Globus pallidus (tissue), 1 donor: ENCODE results near the gene GOPC.
"Not testable (repeated sequence)": the region's sequence is repeated elsewhere in the genome, so short reads cannot be mapped to it uniquely, and the experiment has no call there.

Experiments
- DNase-seq: peaks from one replicate; pipeline ENCODE4 v3.0.0-alpha.2; 2015; ENCODE audit warnings: low spot score

The GOPC gene

DNA sequence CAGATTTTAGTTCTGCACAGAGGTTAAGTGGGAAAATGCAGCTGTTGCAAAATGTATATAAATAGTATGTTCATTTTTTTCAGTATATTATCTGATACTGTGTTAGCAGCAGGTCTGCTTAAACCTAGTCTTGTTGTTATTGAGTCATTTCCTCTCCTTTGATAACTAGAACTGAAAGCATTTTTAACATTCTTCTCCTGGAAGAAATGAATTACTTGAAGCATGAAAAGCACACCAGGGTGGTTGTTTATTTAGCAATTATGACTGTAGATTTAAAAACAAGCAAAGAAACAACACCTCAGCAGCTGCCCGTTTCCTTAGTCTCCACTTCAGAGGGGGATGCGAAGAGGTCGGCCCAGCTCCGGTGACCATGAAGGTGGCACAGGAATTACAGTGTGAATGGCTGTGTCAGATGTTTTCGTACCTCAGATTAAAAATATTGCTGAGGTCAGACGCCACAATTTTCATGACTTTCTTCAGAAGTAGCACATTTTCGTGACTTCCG, 53.5 kb downstream of the GOPC start:
- no peak for DNase-seq

DNA sequence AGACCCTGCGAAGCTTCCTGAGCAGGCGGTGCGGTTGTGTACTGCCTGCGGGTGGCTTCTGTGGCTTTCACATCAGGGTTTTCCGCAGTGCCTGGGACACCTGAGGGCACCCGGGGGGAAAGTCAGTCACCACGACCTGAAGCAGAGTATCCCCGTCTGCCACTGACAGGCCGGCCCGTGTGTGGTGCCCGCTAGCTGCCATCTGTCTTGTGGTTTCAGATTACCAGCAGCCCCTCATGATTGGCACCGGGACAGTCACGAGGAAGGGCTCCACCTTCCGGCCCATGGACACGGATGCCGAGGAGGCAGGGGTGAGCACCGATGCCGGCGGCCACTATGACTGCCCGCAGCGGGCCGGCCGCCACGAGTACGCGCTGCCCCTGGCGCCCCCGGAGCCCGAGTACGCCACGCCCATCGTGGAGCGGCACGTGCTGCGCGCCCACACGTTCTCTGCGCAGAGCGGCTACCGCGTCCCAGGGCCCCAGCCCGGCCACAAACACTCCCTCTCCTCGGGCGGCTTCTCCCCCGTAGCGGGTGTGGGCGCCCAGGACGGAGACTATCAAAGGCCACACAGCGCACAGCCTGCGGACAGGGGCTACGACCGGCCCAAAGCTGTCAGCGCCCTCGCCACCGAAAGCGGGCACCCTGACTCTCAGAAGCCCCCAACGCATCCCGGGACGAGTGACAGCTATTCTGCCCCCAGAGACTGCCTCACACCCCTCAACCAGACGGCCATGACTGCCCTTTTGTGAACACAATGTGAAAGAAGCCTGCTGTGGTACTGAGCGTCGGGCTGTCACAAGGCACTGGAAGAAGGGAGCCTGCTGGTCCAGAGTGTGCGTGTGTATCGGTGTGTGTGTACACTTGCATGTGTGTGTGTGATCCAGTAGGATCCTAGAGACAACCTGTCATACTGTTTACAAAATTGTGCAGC, 54.4 kb downstream of the GOPC start:
- DNase-seq, result peak; percentile 49

DNA sequence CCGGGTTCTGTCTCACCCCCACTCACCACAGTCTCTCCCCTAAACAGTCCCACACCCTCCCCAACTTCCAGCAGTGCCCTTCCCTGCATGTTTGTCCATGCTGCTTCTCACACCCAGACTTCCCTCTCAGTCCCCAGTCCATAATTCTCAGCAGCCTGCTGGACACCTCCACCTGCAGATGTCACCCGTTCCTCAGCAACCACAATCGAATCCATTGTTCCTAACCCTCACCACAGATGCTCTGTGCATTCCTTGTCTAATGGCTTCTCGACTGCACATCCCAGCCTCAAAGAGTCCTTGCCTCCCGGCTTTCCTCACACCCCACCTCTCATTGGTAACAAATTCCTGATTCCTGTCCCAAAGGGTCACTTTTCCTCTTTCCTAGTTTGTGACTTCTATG, 55.6 kb downstream of the GOPC start:
- DNase-seq, result no peak

DNA sequence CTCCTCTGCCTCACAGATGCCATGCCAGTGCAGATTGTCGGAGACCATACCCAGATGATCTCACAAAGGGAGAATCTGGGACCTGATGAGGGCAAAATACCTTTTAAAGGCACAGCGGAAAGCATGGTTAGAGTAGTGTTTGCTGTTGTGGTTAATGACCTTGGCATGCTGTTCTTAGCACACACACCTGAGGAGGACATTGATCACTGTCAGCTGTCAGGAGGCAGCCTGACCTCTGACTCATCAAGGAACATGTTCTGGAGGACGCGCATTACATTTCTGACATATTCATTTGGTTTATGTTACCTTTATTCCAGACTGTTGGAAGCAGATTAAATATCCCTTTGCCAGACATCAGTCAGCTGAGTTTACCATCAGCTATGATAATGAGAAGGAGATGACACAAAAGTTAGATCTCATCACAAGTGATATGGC, 57.1 kb downstream of the GOPC start:
- DNase-seq, result no peak

DNA sequence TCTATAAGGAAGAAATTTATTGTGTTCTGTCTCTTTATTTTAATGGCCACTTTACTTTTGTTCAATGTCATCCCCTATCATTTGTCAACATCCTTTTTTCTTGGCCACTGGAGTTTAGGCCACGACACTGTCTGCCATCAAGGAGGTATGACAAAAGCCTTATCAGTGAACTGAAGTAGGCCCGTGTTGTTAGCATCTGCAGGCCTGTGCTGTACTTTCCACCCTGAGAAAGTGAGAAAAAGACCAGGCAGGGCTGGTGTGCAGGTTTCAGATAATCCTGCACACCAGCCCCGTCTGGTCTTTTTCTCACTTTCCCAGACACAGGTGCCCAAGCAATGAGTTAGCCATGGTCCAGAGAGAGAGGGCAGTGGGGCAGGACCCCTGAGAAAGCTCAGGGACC, 57.6 kb downstream of the GOPC start:
- DNase-seq, result no peak

DNA sequence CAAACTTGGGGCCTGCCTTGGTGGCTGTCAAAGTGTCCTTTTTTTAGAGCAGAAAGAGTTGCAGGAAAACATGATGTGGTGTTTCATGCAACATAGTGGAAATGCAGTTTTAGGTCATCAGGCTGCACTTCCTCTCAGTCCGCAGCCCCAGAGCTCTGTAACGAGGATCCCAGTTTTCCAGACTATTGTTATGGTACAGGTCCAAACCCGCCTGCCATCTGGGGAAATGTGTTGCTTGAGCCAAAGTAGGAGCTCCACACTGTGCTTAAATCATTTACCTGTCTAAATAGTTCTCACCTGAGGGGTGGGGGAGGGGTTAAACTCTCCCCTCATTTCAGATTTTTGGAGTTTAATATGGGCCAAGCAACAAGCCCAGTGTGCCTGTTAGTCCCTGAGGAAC, 59.8 kb downstream of the GOPC start:
- DNase-seq, result no peak

DNA sequence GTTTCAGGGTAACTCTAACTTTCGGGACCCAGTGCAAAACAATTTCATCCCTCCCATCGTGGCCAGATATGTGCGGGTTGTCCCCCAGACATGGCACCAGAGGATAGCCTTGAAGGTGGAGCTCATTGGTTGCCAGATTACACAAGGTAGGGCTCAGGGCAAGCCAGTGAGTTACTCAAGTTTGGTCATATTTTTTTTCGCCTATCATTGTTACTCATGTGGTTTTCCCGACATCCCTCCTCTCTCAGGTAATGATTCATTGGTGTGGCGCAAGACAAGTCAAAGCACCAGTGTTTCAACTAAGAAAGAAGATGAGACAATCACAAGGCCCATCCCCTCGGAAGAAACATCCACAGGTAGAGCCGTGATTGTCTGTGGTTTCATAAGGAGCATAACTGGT, 61.6 kb downstream of the GOPC start:
- DNase-seq, result no peak

DNA sequence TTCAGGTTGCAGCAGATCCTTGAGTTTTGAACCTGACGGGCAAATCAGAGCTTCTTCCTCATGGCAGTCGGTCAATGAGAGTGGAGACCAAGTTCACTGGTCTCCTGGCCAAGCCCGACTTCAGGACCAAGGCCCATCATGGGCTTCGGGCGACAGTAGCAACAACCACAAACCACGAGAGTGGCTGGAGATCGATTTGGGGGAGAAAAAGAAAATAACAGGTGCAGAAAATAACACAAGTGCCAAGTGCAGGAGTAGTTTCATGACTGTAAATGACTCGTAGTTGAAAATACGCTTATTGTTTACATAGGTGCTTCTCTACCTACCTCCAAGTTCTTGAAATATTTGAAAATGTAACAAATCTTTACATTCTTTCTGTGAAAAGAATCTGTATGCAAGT, 63.7 kb downstream of the GOPC start:
- DNase-seq, result no peak

DNA sequence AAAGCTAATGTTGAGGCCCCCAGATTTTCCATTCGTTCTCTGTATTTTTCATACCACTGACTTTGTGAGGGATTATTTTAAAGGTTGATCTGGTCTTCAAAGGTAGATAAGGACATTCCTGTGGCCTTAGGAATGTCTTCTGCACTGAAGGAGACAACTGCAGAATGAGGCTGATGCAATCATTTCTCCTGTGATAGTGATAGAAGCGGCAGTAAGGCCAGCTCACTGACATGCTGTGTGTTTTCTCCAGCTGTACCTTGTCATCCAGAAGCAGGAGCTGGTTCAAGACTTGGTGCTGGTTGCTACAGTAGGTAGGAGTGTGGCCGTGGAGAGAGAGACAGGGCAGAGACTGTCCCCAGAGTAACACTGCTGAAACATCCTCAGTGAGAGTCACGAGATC, 66.0 kb downstream of the GOPC start:
- no peak for DNase-seq

DNA sequence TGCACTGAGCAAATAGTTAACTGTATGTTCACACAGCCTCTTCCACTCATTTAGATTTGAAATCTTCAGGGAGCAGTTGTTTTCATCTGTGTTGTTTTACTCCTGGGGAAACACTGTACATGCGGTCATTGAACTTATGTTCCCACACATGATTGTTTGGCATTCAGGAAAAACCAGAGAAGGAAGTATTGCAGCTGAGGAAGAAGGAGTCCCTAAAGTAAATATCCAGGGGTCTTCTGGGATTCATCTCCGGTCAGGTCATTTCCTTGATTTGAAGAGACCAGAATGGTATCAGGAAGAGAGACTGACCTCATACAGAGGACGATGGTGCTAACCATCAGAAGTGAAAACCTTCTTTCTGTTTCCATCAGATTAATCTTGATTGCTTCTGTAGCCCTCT, 67.3 kb downstream of the GOPC start:
- DNase-seq, result no peak

DNA sequence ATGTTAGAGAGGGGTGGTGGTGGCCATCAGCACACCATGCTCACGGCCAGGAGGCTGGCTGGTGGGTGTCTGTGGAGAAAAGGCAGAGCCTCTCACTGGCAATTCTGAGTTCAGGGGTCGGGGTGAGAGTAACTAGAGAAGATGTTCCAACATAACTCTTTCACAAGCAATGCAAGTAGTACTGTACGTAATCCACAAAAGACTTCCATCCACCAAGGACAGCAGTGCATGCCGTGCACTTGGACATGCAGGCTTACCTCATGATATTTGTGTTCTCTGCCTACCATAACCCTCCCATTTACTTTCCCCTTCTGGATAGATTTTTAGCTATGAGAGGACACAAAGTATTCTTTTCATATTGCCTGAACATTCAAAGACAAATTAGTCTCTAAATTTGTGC, 68.5 kb downstream of the GOPC start:
- no peak for DNase-seq

DNA sequence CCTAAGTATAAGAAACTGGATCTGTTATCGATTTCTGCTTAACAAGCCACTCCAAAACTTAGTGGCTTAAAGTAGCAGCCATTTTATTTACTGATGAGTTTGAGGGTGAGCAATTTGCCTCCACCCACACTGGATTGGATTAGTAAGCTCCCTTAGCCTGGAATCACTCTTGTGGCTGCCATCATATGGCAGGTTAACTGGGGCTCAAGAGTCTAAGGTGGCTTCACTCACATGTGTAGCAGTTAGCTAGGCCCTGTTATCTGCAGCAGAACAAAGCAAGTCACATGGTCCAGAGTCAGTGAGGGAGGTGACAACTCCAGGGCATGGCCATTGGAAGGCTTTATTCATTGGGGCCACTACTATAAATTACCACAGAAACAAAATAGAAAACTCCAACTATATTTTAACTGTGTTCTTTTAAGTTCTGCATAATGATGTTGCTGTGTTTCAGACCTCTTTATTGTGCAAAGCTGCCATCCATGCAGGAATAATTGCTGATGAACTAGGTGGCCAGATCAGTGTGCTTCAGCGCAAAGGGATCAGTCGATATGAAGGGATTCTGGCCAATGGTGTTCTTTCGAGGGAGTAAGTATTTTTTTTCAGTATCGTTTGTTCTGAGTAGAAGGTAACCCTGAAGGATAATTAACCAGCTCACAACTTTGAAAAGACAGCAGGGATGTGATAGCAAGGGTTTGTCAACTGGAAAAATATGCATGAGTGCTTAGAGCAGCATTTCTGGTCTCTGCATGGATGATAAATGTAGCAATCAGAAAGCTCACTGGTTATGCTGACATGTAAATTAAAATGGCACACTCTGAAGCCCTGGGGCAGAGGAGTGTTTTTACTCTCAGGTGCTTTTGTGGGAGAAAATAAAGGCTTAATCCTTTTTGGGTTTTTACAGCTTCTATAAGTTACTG, 70.2 kb downstream of the GOPC start:
- DNase-seq, result no peak

DNA sequence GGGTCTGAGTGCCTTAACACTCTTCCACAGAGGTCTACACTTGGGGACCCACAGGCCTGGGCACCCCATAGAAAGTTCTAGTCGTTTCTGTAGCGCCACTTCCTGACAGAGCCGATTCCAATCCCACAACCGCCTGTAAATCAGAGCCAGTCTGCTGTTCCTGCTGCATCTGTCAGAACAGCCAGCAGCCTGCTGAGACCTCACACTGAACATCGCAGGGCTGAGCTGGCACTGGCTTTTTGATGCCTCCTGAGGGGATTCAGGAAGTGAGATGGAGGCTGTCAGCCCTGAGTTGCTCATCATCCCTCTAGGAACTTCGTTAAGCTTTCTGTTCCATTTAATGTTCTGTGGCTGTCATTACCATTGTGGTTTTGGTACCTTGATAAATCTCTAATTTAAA, 71.0 kb downstream of the GOPC start:
- no peak for DNase-seq

DNA sequence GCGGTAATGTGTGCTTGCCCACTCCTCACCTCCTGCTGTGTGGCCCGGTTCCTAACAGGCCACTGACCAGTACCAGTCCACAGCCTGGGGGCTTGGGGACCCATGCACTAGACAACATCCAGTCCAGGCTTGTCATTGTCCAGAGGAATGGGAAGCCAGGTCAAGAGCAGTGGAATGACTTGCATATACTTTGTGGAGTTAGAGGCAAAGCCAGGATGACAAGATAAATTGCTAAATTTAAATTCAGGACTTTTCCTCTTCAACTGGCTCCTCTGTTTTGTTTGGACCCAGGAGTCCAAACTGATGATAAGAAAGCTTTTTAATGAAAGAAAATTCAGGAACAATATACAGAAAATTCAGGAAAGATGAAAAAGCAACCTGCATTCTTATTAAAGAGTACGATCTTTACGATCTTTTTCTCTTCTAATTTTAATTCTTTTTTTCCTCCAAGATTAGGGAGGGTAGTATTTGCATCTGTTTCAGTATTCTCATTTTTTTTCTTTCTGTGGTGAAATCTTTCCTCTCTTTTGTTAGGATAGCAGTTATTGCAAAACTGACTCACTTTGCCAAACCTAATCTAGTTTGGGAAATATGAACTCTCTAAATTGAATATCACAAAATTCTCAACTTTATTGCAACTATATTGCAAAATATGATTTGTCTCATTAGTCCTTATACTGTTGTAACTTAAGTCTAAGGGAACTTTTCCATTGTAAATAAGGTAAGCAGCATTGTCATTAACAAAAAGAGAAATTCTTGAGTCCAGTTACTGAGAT, 71.7 kb downstream of the GOPC start:
- DNase-seq, result no peak

DNA sequence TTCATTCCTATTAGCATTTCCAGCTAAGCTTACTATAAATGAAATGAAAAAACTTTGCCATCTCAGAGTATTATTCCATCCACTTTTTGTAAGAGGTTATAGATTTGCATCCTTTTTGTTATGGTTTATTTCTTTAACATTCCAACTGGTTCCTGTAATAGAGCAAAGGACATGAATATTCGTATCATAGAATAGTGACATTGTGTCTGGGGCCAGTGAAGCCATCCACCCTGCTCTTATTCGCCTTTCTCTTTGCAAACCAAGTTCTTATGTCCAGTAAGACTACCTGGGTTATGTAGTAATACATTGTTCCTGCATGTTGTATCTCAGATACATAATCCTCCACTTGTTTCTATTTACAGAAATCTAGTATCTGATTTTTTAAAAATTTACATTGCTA, 76.7 kb downstream of the GOPC start:
- no peak for DNase-seq

DNA sequence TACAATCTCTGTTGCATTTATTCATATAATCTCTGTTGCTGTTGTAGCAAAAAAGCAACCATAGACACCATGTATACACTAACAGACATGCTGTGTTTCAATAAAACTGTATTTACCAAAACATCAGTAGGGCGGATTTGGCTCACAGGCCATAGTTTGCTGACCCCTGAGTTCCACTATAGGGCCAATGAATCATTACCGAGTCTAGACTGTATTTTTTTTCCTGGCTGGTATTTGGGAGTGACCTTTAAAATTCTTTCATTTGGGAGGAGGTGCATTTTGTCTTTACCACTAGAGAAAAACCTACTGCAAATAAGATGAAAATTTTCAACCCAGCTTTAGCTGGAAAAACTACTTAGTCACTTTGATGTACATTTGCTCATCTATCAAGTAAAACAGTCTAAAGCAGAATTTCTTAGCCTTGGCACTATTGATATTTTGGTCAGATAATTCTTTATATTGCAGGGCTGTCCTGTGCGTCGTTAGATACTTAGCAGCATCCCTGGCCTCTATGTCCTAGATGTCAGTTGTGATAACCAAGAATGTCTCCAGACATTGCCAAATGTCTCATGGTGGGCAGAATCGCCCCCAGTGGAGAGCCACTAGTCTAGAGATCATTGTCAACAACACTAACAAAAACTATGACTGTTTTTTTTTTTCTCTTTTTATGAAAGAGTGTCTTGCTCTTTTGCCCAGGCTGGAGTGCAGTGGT, 80.4 kb downstream of the GOPC start:
- DNase-seq, result no peak

DNA sequence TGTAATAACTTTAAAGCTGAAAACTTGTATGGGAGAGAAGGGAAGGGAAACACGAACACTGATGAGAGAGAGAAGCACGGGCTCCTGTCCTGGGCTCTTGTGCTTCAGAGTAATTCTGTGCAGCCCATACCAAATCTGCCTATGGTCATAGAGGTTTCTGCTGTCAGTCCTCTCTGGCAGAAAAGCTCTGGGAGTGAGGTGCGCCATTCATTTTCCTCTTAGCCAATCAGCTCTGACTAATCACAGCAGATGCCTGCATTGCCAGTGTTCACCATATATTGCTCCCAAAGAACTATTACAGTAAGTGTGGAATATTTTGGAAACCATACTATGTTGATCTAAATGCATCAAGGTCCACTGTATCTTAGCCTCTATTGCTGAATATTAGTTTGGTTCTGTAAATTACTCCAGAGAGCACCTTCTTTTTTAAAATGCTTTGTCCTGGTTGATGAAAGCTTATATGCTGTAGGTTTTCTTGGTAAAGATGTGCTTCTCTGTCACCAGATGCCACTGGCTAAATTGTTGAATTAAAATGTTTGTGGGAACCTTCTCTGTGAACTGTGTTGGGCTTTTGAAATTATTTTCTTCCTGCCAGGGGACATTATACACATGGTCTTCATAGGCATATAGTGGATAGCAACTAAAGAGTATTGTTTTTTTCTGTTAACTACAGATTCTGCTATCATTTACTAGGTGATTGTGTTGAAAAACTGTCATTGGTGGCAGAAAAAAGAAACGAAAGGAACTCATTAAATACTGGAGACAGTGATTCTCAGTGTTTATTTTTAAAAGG, 81.5 kb downstream of the GOPC start:
- no peak for DNase-seq

DNA sequence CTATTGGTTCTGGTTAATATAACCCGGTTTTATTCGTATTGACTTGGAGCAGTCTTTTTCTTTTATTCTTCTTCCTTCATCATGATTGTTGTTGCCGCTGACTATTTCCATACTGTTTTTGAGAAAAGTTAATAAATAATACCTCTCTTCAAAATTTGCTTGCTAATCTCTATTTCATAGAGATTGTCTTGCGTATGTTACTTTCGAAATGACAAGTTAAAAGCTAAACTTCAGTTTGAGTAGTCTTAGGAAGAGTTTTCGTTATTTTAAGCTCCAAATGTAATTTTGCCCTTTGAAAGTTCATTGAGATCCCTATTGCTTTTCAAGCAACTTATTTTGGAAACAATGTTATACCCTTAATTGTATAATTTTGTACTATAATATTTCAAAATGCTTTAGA, 83.4 kb downstream of the GOPC start:
- no peak for DNase-seq

DNA sequence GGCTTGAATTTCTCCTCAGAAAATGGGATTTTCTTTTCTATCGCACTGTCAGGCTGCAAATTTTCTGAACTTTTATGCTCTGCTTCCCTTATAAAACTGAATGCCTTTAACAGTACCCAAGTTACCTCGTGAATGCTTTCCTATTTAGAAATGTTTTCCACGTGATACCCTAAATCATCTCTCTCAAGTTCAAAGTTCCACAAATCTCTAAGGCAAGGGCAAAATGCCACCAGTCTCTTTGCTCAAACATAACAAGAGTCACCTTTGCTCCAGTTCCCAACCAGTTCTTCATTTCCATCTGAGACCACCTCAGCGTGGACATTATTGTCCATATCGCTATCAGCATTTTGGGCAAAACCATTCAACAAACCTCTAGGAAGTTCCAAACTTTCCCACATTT, 84.3 kb downstream of the GOPC start:
- DNase-seq, result not testable (repeated sequence)

DNA sequence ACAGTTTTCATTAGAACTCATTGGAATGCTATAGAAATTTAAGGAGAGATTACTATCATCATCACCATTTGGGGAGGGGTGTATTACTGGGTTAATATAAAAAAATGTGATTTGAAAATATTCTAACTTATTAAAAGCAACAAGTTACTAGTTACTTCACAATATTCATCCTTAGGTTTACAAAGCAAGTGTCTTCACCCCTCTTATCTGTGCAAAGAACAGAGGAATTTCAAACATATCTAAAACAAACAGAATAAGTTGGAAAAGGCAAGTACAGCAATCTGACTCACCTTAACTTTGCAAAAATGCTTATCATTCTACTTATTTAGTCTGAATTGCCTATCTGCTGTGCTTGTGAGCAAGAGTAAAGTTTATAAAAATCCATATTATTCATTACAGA, 87.0 kb downstream of the GOPC start:
- DNase-seq, result no peak

DNA sequence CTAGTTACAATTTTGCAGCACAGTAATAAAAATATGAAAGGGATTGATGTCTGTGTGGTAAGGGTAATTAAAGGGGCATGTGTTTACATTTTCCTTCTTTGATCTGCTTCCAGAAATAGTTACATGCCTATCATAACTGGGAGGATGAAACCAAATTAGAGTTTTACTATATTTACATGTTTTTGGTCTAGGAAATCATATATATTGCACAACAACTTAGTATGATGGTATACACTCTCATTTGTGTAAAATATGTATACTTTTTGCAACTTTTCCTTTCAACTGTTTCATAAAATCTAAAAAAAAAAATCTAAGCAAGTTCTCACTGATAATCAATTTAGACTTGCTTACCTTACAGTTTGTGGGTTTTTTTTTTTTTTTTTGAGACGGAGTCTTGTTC, 87.7 kb downstream of the GOPC start:
- no peak for DNase-seq
